Neural cell (in vitro differentiated cells): Measurements from ENCODE around the gene USP49. TPM values are rescaled to one million over a fixed set of nuclear protein-coding genes. Genes with fewer than 3 reads are reported as not detected.

Experiments used
- H2AFZ ChIP-seq: fragments of 200-600, 300-800 bp; sonication (generic), shearing (Covaris generic); 2 replicates; pipeline ENCODE4 v1.6.0; 2014; ENCODE audit warnings: low read depth, mild to moderate bottlenecking, antibody characterized with exemption, low read length, moderate library complexity
- H3F3A ChIP-seq: fragments of 200-600 bp; shearing (Covaris generic); 2 replicates; pipeline ENCODE4 v1.6.1; 2016; ENCODE audit warnings: mild to moderate bottlenecking, moderate library complexity, mixed read lengths, antibody characterized with exemption, low read length; ENCODE audit not compliant: insufficient read depth, poor library complexity, severe bottlenecking
- H3K27ac ChIP-seq: fragments of 200-600, 300-800 bp; sonication (generic), shearing (Covaris generic); 2 replicates; pipeline ENCODE4 v1.5.1; 2014; ENCODE audit warnings: mild to moderate bottlenecking, low read length, moderate library complexity
- H3K27me3 ChIP-seq: fragments of 300-800, 200-600 bp; sonication (generic), shearing (Covaris generic); 2 replicates; pipeline ENCODE4 v1.6.0; 2014; ENCODE audit warnings: mild to moderate bottlenecking, low read depth, low read length, moderate library complexity; ENCODE audit not compliant: insufficient read depth
- H3K36me3 ChIP-seq: fragments of 300-800, 200-600 bp; sonication (generic), shearing (Covaris generic); 2 replicates; pipeline ENCODE4 v1.5.1; 2014; ENCODE audit warnings: mild to moderate bottlenecking, antibody characterized with exemption, low read length, moderate library complexity; ENCODE audit not compliant: insufficient read depth
- H3K4me2 ChIP-seq: fragments of 300-800, 200-600 bp; sonication (generic), shearing (Covaris generic); 2 replicates; pipeline ENCODE4 v1.6.0; 2014; ENCODE audit warnings: mild to moderate bottlenecking, low read length
- H3K4me3 ChIP-seq: fragments of 300-800, 200-600 bp; sonication (generic), shearing (Covaris generic); 2 replicates; pipeline ENCODE4 v1.5.1; 2014; ENCODE audit warnings: mild to moderate bottlenecking, low read length, moderate library complexity
- H3K79me2 ChIP-seq: fragments of 200-600 bp; shearing (Covaris generic); replicated peaks from 2 replicates; pipeline ENCODE4 v1.6.0; 2014; ENCODE audit warnings: mild to moderate bottlenecking, low read length, moderate library complexity; ENCODE audit not compliant: insufficient read depth
- H3K9ac ChIP-seq: fragments of 300-800, 200-600 bp; sonication (generic), shearing (Covaris generic); 2 replicates; pipeline ENCODE4 v1.6.1; 2016; ENCODE audit warnings: mild to moderate bottlenecking, low read length, mixed read lengths
- H3K9me2 ChIP-seq: fragments of 200-600 bp; shearing (Covaris generic); 2 replicates; pipeline ENCODE4 v1.6.1; 2016; ENCODE audit warnings: mild to moderate bottlenecking, low read length, mixed read lengths; ENCODE audit not compliant: insufficient read depth
- H3K9me3 ChIP-seq: fragments of 200-600, 300-800 bp; sonication (generic), shearing (Covaris generic); 2 replicates; pipeline ENCODE4 v1.6.1; 2016; ENCODE audit warnings: mild to moderate bottlenecking, mixed run types, low read length, moderate library complexity, mixed read lengths
- H4K20me1 ChIP-seq: fragments of 200-600 bp; shearing (Covaris generic); 2 replicates; pipeline ENCODE4 v1.6.1; 2016; ENCODE audit warnings: mild to moderate bottlenecking, mixed run types; ENCODE audit not compliant: insufficient read depth
- CTCF ChIP-seq: fragments of 450-650 bp; IDR thresholded peaks from 2 replicates; pipeline ENCODE4 v1.5.1; 2014; ENCODE audit warnings: antibody characterized with exemption, mild to moderate bottlenecking, moderate library complexity; ENCODE audit not compliant: poor library complexity, severe bottlenecking
- EP300 ChIP-seq: fragments of 450-650 bp; conservative IDR thresholded peaks from 2 replicates; pipeline ENCODE4 v1.6.1; 2014; ENCODE audit warnings: antibody characterized with exemption, mild to moderate bottlenecking, moderate library complexity; ENCODE audit not compliant: poor library complexity, severe bottlenecking
- EZH2 ChIP-seq: fragments of 200-600, 300-800 bp; shearing (Covaris generic), sonication (generic); IDR thresholded peaks from 2 replicates; pipeline ENCODE4 v1.6.1; 2014; ENCODE audit warnings: antibody characterized with exemption, low read length, borderline replicate concordance, mild to moderate bottlenecking; ENCODE audit not compliant: insufficient read depth, poor library complexity, severe bottlenecking
- MXI1 ChIP-seq: fragments of 450-650 bp; conservative IDR thresholded peaks from 2 replicates; pipeline ENCODE4 v1.6.1; 2014; ENCODE audit warnings: antibody characterized with exemption, mild to moderate bottlenecking; ENCODE audit not compliant: poor library complexity, severe bottlenecking
- POLR2AphosphoS5 ChIP-seq: IDR thresholded peaks from 2 replicates; pipeline ENCODE4 v1.6.1; 2012
- RAD21 ChIP-seq: fragments of 450-650 bp; conservative IDR thresholded peaks from 2 replicates; pipeline ENCODE4 v1.6.1; 2014; ENCODE audit warnings: antibody characterized with exemption, mild to moderate bottlenecking, moderate library complexity
- SMC3 ChIP-seq: fragments of 450-650 bp; conservative IDR thresholded peaks from 2 replicates; pipeline ENCODE4 v1.6.1; 2014; ENCODE audit warnings: antibody characterized with exemption, mild to moderate bottlenecking, moderate library complexity; ENCODE audit not compliant: poor library complexity
- TAF1 ChIP-seq: IDR thresholded peaks from 2 replicates; pipeline ENCODE4 v1.6.1; 2012; ENCODE audit warnings: low read depth
- polyA plus RNA-seq: library from polyadenylated mRNA; depleted of rRNA; stranded (reverse); fragments of >200 nt; gene quantifications from 2 replicates; pipeline ENCODE4 v1.2.3, GENCODE V29; 2014
- TF ChIP-seq, protein P1 (sequence below): IDR thresholded peaks from 2 replicates; pipeline ENCODE4 v1.6.1; 2012; ENCODE audit warnings: borderline replicate concordance

The USP49 gene
- polyA plus RNA-seq, 1 donor from 2014 or later: 23.5 TPM

- no peaks in the 10 kb centered on the region for H3K9me3 ChIP-seq
- H3K27me3 ChIP-seq: no peaks in the 10 kb centered on the region
- H3K4me3 ChIP-seq: no peak overlapping the region
- H3F3A ChIP-seq: no peaks in the 10 kb centered on the region
- H3K27ac ChIP-seq: no peak overlapping the region
- H3K4me2 ChIP-seq: no peak overlapping the region
- TF ChIP-seq RAD21 (no peak), EP300 (no peak)
- H3K9me2 ChIP-seq: no peaks in the 10 kb centered on the region
- H3K9ac ChIP-seq: no peak overlapping the region
- no peak overlapping the region for H2AFZ ChIP-seq
- H4K20me1 ChIP-seq: no peaks in the 10 kb centered on the region
- H3K79me2 ChIP-seq: no peaks in the 10 kb centered on the region
- H3K36me3 ChIP-seq: no peaks in the 10 kb centered on the region
These were observed 144.8 kb downstream of the USP49 start for GRCh38 chr6:41750374-41750773.

DNA sequence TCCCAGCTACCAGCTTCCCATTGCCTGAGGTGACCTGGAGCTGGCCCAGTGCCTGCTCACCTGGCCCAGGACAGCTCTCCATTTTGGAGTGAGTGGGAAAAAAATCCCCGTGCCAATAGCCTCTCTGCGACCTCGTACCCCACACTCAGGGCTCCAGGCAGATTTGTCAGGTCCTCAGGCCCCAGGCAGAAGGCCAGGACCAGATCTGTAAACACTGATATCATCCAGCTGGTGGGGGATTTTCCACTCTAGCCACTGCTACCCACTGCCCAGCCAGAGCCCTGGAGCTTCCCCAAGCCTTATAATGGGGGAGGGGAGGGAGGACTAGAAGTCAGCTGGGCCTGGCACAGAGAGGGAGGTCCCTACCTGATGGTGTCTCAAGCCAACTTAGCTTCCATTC, 146.6 kb downstream of the USP49 start:
- H3K9me3 ChIP-seq: no peaks in the 10 kb centered on the region
- no peaks in the 10 kb centered on the region for H4K20me1 ChIP-seq
- no peaks in the 10 kb centered on the region for H3K9me2 ChIP-seq
- no peak overlapping the region for H2AFZ ChIP-seq
- no peak overlapping the region for H3K4me3 ChIP-seq
- no peak overlapping the region for H3K4me2 ChIP-seq
- no peak for TF ChIP-seq RAD21
- TF ChIP-seq EP300: no peak
- no peak for TF ChIP-seq SMC3
- no peak for TF ChIP-seq POLR2AphosphoS5
- no peak for TF ChIP-seq MXI1
- no peak overlapping the region for H3K27ac ChIP-seq
- no peaks in the 10 kb centered on the region for H3K36me3 ChIP-seq
- no peaks in the 10 kb centered on the region for H3K27me3 ChIP-seq
- H3K79me2 ChIP-seq: no peaks in the 10 kb centered on the region
- no peaks in the 10 kb centered on the region for H3F3A ChIP-seq
- no peak overlapping the region for H3K9ac ChIP-seq

- Histone ChIP-seq H4K20me1 (no peaks in the 10 kb centered on the region), H3K9ac (no peak overlapping the region), H3K4me2 (no peak overlapping the region), H2AFZ (no peak overlapping the region), H3K27ac (no peak overlapping the region), H3K27me3 (no peaks in the 10 kb centered on the region), H3K9me3 (no peaks in the 10 kb centered on the region), H3K4me3 (no peak overlapping the region), H3K9me2 (no peaks in the 10 kb centered on the region), H3K36me3 (no peaks in the 10 kb centered on the region), H3F3A (no peaks in the 10 kb centered on the region), H3K79me2 (no peaks in the 10 kb centered on the region)
- no peak for TF ChIP-seq SMC3
- no peak for TF ChIP-seq POLR2AphosphoS5
- TF ChIP-seq CTCF: no peak
- TF ChIP-seq RAD21: no peak
- no peak for TF ChIP-seq TAF1
- no peak for TF ChIP-seq MXI1
- TF ChIP-seq, protein P1, sequence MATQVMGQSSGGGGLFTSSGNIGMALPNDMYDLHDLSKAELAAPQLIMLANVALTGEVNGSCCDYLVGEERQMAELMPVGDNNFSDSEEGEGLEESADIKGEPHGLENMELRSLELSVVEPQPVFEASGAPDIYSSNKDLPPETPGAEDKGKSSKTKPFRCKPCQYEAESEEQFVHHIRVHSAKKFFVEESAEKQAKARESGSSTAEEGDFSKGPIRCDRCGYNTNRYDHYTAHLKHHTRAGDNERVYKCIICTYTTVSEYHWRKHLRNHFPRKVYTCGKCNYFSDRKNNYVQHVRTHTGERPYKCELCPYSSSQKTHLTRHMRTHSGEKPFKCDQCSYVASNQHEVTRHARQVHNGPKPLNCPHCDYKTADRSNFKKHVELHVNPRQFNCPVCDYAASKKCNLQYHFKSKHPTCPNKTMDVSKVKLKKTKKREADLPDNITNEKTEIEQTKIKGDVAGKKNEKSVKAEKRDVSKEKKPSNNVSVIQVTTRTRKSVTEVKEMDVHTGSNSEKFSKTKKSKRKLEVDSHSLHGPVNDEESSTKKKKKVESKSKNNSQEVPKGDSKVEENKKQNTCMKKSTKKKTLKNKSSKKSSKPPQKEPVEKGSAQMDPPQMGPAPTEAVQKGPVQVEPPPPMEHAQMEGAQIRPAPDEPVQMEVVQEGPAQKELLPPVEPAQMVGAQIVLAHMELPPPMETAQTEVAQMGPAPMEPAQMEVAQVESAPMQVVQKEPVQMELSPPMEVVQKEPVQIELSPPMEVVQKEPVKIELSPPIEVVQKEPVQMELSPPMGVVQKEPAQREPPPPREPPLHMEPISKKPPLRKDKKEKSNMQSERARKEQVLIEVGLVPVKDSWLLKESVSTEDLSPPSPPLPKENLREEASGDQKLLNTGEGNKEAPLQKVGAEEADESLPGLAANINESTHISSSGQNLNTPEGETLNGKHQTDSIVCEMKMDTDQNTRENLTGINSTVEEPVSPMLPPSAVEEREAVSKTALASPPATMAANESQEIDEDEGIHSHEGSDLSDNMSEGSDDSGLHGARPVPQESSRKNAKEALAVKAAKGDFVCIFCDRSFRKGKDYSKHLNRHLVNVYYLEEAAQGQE: no peak
- no peak for TF ChIP-seq EZH2
- no peak for TF ChIP-seq EP300
These were observed 147.1 kb downstream of the USP49 start for GRCh38 chr6:41748102-41748477.
